GM12875 (cell line): ENCODE results near the gene RAET1G.
"Not testable (repeated sequence)": the region's sequence is repeated elsewhere in the genome, so short reads cannot be mapped to it uniquely, and the experiment has no call there.

Source experiments
- H3K4me3 ChIP-seq: one replicate; pipeline ENCODE4 v1.5.1; 2011; ENCODE audit warnings: low read depth, low read length, control low read depth
- CTCF ChIP-seq: IDR thresholded peaks from 2 replicates; pipeline ENCODE4 v1.5.1; 2011; ENCODE audit warnings: low read depth, mild to moderate bottlenecking, control low read depth, inconsistent platforms, low read length, moderate library complexity, borderline replicate concordance; ENCODE audit not compliant: insufficient read depth

RAET1G gene

DNA sequence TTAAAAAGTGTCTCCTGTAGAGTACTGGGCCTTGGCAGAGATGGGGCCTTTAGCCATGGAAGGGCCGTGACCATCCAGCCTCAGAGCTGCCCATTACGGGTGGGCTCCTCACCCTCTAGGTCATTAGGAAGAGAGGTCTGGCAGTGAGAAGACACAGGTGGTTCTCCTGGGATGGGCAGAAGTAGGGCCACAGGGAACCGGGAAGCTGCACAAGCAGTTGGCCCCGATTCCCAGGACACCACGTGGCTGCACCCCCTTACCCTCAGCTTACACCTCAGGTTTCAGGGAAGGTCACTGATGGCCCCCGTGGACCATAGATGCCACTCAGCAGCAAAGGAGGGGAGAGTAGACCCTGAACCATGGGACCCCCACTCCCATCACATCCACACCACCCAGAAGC, 1.6 kb downstream of the RAET1G start:
- TF ChIP-seq CTCF, result no peak
- H3K4me3 ChIP-seq, result no peak overlapping the region

GRCh38 chr6:149919834-149920225, 3.1 kb downstream of the RAET1G start:
- TF ChIP-seq CTCF, result no peak
- H3K4me3 ChIP-seq, result no peak overlapping the region

DNA sequence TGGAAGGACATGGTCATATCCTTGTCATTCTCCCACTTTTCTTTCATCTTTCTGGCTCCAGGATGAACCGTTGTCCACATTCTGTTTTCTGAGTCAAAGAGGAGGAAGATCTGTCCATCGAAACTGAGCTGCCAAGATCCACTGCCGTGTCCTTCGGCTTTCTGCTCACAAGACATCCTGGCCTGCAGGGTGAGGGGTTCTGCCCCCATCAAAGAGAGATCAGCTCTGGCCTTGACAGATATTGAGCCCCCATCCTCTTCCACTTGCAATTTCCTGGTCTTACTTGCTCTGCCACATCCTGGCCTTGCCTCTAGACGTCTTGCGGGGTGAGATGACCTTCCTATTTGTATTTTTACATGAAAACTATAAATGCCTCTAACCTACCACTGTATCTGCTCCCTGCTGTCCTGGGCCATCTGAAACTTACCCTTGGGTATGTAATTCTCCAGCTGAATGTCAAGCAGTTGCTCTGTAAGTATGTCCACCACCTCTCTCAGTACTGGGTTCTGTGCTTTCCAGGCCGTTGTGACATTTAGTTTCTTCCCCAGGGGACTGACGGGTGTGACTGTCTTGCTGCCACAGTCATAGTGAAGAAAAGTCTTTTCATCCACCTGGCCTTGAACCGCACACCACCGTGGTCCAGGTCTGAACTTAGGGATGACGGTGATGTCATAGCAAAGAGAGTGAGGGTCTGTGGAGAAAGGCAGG, 3.6 kb downstream of the RAET1G start:
- not testable (repeated sequence) for H3K4me3 ChIP-seq

DNA sequence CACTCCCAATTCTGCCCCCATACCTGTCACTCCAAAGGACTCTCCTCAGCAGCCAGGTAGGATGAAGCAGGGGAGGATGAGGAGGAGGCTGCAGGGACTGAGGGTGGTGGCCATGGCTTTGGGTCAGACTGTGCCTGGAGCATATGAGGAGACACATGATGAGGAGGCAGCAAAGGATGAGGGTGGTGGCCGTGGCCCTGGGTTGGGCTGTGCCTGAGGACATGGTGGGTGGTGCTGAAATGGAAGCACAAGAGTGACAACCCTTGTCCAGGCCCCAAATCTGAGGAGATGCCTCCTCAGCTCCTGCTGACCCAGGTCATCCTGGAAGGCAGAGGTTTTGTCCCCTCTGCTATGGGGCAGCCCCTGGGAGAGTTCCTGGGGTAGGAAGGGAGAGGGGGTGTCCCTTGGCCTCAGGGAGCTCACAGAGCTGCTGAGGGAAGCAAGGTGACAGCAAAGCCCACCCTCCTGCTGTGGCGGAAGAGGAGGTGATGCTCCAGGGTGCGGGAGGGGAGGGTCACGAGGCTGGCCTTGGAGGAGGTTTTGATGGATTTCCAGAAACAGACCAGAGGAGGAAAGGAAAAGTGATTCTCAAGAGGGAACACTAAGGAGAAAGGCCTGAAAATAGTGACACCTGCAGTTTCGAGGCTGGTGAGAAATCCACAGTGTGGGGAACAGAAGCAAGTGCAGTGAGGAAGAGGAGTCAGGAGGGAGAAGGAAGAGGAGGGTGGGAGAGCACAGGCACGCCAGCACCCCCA, 4.6 kb downstream of the RAET1G start:
- no peak overlapping the region for H3K4me3 ChIP-seq
- no peak for TF ChIP-seq CTCF

DNA sequence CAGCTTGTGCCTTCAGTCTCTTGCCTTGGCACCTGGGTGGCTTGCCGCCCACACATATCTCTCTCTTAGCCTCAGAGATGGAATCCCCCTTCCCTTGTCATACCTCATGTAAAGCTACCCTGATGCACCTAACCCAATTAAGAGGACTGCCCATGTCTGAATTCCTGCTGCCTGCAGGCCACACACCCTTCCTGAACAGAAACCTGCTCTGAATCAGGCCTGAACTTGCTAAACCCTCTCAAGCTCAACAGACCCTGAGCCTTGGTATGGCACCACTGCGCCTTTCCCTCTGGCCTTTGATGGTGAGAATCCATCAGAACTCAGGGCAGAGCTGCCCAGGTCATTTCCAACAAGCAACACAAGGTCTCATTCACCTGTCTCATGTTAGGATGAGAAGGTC, 5.2 kb downstream of the RAET1G start:
- H3K4me3 ChIP-seq, result no peak overlapping the region
- TF ChIP-seq CTCF, result no peak

DNA sequence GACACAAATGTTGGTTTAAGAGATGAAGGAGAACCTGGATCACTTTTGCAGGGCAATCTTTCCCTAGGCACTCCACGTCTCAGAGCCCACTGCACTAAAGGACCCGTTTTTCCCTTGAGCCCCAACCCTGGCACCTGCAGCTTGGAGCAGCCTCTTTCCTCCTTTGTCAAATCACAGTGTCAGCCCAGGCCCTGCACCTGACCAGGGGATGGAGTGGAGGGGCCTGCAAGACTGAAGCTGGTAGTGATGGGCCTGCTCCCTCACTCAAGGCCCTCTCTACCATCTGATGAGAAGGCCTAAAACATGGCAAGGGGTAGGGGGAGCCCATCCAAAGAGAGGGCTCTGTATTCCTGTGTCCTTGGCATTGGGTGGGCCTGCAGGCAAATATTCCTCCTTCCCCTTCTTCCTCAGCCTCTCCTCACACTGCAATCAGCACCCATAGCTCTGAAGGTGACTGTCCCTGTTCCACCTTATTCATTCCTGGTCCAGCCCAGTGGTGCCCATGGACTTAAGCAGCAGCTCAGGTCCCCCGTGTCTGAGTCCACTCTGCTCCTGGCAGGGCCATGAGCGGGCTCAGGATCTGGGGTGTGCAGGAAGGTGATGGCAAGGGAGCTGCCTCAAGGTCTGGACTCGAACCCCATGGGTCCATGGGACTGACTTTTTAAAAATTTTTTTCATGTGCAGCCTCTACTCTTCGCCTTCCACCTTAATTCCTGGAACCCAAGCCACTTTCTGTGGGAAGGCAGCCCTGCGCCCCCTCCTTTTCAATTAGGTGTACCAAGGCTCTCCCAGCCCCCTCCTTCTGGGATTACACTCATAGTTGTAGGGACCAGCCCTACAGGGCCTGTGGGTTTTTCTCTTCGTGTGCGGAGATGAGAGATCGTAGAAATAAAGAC, 6.7 kb downstream of the RAET1G start:
- no peak overlapping the region for H3K4me3 ChIP-seq

More for the DNA sequence above, 6.7 kb downstream of the RAET1G start:
- no peak for TF ChIP-seq CTCF
